HG03103 (cell line): ENCODE results near the gene THTPA.
"Not testable (repeated sequence)": the region's sequence is repeated elsewhere in the genome, so short reads cannot be mapped to it uniquely, and the experiment has no call there.

Experiments
- ATAC-seq: cut with Tn5 transposase; IDR thresholded peaks from one replicate; pipeline ENCODE4 v1.9.1; 2021; ENCODE audit warnings: low read depth; ENCODE audit not compliant: unreplicated experiment

Gene THTPA

DNA sequence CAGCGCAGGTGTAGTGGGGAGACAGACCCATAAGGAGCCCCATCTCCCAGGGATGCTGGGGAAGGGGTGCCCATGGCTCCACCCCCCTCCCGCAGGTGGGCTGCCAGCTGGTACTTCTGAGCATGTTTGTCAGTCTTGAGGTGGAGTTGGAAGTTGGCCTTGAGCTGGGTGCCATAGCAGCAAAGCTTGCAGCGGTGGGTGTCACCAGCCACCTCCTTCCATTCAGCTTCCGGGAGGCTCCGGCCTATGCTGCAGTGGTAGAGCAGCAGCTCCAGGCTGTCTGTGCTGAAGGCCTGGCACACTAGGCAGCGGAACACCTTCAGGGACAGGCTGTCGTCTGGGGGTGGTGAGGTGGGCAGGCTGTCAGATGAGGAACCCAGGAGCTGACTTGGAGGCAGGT is 23.4 kb upstream of the THTPA start:
- ATAC-seq: no peak

GRCh38 chr14:23533652-23534435 is 22.2 kb upstream of the THTPA start:
- ATAC-seq: no peak

DNA sequence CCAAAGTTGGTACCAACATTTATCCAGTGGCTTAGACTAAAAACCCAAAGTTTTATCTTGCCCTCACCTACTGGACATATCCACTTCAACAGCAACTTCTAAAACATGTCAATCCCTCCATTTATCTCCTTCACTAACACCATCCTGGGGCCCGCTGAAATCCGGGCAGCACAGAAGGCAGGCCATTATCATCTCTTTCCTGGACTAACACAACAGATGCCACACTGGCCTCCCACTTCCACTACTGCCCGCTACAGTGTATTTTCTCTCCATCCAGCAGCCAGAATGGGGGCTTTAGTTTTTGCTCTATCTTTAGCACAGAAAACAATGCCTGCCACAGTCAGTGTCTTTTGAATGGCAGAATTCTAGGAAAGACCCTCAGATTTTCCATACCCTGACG is 20.1 kb upstream of the THTPA start:
- no peak for ATAC-seq

GRCh38 chr14:23536494-23536893 is 19.6 kb upstream of the THTPA start:
- ATAC-seq: no peak

- ATAC-seq: not testable (repeated sequence)
Observed at GRCh38 chr14:23536906-23537305, 19.2 kb upstream of the THTPA start.

DNA sequence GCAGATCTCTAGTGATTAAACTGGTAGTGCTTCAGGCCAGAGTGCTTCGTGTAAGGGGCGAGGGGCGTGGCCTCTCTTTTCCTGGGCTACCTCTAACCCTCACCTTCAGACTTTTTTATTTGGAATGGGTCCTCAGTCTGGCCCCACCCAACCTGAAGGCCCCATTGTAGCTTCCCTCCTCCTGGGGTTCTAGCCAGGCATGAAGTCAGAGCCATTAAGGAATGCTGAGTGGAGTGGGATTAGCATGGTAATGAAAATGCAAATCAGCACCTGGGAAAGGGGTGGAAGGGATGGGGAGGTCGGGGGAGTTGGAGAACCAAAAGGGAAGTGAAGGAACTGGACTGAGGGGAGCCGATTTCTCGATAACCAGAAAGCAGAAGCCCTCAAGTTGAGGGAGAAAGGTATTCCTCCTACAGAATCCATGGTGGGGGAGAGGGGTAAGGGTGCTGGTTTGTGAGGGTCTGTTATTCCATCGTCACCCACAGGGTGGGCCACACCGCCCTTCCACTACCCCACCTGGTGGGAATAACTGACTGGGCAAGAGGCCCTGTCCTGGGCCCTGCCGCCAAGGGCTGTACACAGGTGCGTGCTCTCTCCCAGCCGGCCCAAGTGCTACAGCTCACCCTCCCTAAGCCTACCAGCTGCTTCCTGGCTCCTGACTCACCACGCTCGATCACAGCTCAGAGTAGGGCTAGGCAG is 18.6 kb upstream of the THTPA start:
- no peak for ATAC-seq

DNA sequence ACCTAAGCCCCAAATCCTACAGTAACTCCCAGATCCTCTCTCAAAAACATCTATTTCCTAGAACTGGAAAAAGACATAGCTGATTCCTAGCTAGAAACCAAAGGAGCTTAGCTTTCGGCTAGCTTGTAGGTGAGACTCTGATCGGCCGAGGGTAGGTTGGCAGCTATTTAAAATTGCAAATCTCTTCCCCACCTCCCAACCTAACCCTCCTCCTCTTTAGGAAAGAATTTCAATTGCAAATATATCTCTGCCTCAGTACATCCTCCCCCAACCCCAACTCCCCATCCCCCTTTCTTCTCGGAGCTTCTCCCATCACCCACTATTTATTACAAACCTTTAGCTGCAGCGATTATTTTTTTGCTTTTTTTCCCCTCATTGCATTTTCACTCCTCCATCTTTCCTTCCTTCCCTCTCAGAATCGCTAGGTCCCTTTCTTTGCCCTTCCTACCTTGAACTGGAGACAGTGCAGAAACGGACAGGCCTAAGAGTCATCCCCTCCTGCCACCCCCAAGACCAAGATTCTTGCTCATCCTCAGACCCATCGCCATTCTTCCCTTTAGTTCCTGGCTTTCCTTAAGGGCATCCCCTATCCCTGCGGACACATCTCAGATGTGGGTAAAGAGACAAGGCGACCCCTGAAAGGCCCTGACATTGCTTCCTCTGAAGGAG is 17.9 kb upstream of the THTPA start:
- ATAC-seq: no peak

DNA sequence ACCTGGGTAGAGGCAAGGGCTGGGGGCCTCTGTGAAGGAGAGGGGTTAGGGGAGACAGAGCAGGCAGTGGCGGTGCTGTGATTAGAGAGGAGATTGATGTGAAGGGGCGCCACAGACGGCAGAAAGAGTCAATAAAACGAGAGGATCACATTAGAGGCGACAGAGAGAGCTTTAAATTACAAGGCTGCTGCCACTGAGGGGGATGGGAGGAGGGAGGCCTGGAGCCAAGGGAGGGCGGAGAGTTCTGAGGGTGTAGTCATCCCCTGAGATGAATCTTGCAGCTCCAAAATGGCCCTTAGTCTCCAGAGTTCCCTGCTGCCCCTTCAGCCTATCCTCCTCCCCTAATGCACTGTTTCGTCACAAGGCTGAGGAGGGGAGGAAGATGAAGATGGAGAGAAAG is 17.3 kb upstream of the THTPA start:
- ATAC-seq: no peak

GRCh38 chr14:23539248-23540140 is 16.6 kb upstream of the THTPA start:
- no peak for ATAC-seq

- no peak for ATAC-seq
Observed at GRCh38 chr14:23540141-23540469, 16.0 kb upstream of the THTPA start.

DNA sequence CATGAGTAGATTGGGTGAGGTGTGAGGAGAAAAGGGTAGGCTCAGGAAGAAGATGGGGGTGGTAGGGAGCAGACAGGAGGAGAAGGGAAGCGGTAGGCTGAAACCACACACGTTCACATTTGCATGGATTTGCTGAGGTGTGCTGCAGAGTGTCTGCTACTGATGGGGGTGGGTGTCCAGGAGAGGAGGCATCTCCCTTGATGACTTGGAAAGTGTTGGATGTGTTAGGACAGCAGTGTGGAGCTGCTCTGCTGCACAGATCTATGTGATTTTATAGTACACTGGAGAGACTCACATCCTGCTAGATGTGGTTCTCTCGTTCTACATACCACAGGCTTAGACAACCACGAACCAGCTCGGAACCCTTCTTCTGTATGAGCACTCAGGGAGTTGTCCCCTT is 13.8 kb upstream of the THTPA start:
- ATAC-seq: no peak

DNA sequence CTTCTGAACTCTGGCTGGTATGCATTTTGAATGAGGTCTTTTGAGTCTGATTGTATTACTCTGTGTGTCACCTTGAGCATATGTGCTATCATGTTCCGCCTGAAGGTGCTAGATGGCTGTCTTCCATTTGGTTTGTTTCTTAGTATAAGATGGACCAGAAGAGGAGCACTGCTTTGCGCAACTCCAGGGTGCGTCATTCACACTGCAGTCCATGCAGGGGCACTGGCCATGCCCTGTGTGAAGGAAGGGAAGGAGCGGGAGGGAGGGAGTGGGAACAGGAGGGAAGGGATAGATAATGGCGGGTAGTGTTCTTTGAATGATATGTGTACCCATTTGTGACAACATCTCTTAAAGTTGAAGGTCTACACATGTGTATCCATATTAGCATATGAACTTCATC is 12.7 kb upstream of the THTPA start:
- no peak for ATAC-seq

DNA sequence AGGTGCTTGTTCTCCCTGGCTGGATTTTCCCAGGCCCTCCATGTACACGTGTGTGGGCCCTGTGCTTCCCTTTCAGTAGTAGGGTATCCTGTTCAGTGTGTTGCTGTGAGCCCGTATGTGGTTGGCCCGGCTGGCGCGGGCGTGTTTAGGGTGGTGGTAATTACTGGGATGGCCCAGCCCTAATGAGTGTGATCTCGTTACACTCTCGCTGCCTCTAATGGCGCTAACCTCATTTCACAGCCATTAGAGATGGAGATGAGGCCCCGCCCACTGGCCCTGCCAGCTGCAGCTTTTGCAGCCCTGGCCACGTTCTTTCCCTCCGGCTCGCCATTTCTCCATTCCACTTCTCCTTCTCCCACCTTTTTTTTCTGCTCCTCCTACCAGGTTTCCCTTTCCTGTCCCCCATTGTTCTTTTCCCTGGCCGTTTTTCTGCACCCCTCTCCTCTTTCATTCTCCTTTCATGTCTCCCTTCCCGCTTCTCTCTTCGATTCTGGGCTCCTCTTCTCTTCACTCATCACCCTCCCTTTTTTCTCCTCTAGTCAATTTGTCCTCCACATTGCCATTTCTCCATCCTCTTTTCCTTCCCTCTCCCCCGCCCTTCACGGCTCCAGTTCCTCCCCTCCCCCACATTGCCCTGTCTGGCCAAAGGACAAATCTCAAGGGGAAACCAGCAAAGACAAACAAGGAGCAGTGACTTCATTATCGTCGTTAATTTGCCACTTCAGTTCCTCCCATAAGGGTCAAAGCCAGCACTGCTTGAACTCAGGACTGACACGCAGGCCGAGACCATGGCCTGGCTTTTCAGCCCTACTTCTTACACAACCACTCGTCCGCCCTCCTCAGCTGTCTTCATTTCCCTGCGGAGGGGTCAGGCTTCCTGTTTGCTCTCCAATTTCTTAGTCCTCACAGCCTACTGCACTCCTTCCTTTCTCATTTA is 11.3 kb upstream of the THTPA start:
- no peak for ATAC-seq

DNA sequence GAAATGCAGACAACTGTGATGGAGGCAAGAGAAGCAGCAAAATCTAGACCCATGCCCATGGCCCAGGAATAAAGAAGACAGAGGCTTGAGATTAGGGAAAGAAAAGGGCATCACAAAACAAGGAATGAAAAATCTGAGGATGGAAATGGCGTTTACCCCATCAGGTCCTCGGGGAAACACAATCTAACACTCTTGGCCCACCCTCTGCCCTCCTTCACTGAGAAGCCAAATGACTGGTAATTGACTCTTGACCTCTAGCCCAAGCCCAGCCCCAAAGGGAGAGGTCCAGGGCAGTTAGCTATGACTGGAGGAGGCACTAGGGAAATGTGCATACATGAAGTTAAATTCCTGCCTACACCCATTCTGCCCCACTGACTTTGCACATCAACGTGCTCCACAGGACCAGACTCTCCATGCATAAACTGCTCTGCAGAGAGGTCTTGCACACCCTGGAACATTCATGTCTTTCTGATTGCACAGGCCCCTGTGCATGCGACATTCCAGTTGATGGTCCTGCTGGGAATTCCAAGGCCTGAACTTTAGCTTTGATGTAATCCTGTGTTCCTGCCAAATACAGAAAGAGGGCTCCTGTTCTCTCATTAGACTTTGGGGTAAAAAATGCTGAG is 10.2 kb upstream of the THTPA start:
- ATAC-seq: no peak

DNA sequence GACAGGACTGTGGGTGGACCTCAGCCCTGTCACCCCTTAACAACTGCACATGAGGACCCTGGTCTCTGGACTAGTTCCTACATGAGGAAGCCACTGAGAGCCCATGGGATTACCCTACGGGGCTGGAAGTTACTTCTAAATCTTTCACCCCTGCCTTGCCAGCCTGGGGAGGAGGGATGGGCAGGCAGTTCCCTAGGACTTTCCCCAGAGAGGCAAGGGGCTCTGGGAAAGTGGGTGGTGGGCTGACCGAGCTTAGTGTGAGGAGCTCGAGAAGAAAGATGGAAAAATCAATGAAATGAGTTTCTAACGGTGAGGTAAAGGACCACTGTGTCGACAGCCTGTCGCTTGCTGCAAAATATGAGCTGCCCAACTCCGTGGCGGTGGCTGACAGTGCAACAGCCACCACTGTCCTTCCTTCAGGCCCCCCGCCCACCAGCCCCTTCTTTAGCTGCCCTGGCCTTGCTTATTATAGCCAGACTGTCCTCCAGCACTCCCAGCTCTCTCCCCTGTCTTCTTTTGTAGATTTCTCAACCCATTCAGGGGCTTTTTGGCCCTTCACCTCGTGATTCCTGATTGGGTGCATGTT is 9.5 kb upstream of the THTPA start:
- ATAC-seq: no peak

DNA sequence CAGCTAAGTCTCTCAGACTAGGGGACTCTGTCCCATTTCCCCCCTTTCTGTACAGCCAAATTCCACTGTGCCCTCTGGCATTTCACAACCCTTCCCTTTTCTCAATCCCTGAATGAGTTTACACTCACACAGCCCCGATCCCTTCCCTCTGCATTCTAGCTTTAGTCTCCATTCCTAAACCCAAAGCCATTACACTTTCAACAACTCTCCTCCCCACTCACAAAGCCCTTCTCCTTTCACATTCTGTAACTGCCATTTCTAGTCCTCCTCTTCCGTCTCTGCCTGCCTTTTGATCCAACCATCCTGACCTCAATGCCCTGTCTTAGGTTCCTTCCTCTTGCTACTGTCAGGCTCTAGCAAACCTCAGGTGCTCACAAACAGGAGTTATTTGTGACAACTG is 8.1 kb upstream of the THTPA start:
- no peak for ATAC-seq

- no peak for ATAC-seq
Observed at GRCh38 chr14:23548351-23549318, 7.4 kb upstream of the THTPA start.
